Ureter (tissue), 1 donor: Measurements from ENCODE around the gene PTPN2. TPM values are rescaled to one million over a fixed set of nuclear protein-coding genes. Genes with fewer than 3 reads are reported as not detected.
"Not testable (repeated sequence)": the region's sequence is repeated elsewhere in the genome, so short reads cannot be mapped to it uniquely, and the experiment has no call there.

Source experiments
- DNase-seq: peaks from one replicate; pipeline ENCODE4 v3.0.0-alpha.2; 2020; ENCODE audit warnings: low spot score
- total RNA-seq: library from RNA; stranded (reverse); gene quantifications from one replicate; pipeline ENCODE4 v1.2.4, GENCODE V29; 2023
- donor health status: DM: yes; HTN: yes; CAD: no.

PTPN2 gene
- 47.8 TPM for total RNA-seq

- peak; percentile 94 for DNase-seq
Observed at GRCh38 chr18:12883684-12884405, at the start of gene PTPN2. Gene PTPN2, minus strand, starts transcription at chr18:12884237. Its CDS starts 96 bp downstream, at chr18:12884141.

- no peak for DNase-seq
Observed at GRCh38 chr18:12933327-12933726, 49.3 kb upstream of the PTPN2 start.

GRCh38 chr18:12930908-12931307 lies 46.9 kb upstream of the PTPN2 start:
- DNase-seq, result peak; percentile 27

- DNase-seq, result peak; percentile 7
Observed at GRCh38 chr18:12930376-12930775, 46.3 kb upstream of the PTPN2 start.

GRCh38 chr18:12929477-12930083 lies 45.5 kb upstream of the PTPN2 start:
- peak; percentile 6 for DNase-seq

- no peak for DNase-seq
Observed at GRCh38 chr18:12928641-12929040, 44.6 kb upstream of the PTPN2 start.

- DNase-seq, result no peak
Observed at GRCh38 chr18:12928206-12928605, 44.2 kb upstream of the PTPN2 start.

GRCh38 chr18:12924616-12925015 lies 40.6 kb upstream of the PTPN2 start:
- DNase-seq, result no peak

- DNase-seq, result no peak
Observed at GRCh38 chr18:12922266-12922665, 38.2 kb upstream of the PTPN2 start.

- DNase-seq, result no peak
Observed at GRCh38 chr18:12921178-12921577, 37.1 kb upstream of the PTPN2 start.

GRCh38 chr18:12911929-12912703 lies 28.1 kb upstream of the PTPN2 start:
- DNase-seq, result no peak

GRCh38 chr18:12911025-12911928 lies 27.2 kb upstream of the PTPN2 start:
- DNase-seq, result peak; percentile 45

GRCh38 chr18:12908706-12909105 lies 24.7 kb upstream of the PTPN2 start:
- DNase-seq, result no peak

- DNase-seq, result no peak
Observed at GRCh38 chr18:12907258-12907925, 23.4 kb upstream of the PTPN2 start.

GRCh38 chr18:12906773-12907172 lies 22.7 kb upstream of the PTPN2 start:
- DNase-seq, result no peak

- no peak for DNase-seq
Observed at GRCh38 chr18:12906119-12906518, 22.1 kb upstream of the PTPN2 start.

GRCh38 chr18:12904012-12904516 lies 20.0 kb upstream of the PTPN2 start:
- no peak for DNase-seq

GRCh38 chr18:12901208-12901607 lies 17.2 kb upstream of the PTPN2 start:
- DNase-seq, result not testable (repeated sequence)

- DNase-seq, result not testable (repeated sequence)
Observed at GRCh38 chr18:12896784-12897333, 12.8 kb upstream of the PTPN2 start.

GRCh38 chr18:12895626-12896025 lies 11.6 kb upstream of the PTPN2 start:
- no peak for DNase-seq

GRCh38 chr18:12895014-12895413 lies 11.0 kb upstream of the PTPN2 start:
- no peak for DNase-seq
